CD4-positive, alpha-beta memory T cell (primary cell): ENCODE results near the gene CPD. TPM values are rescaled to one million over a fixed set of nuclear protein-coding genes. Genes with fewer than 3 reads are reported as not detected.

ENCODE experiments used
- CTCF ChIA-PET: fragments of 350-600 bp; sonication (Branson Sonifier 250); formaldehyde crosslinking; loops from one replicate; lab custom pipeline; 2021; ENCODE audit warnings: inconsistent platforms; ENCODE audit not compliant: partially characterized antibody; lab: Charles Lee
- POLR2A ChIA-PET: fragments of 350-600 bp; sonication (Branson Sonifier 250); formaldehyde crosslinking; loops from one replicate; lab custom pipeline; 2021; ENCODE audit not compliant: partially characterized antibody; lab: Charles Lee
- DNase-seq, 5 donors: peaks; one replicate each; pipeline versions ENCODE4 v3.0.0 to v3.0.0-alpha.2; 2020 to 2022; ENCODE audit warnings: mixed read lengths in 1 of 5
- H3K27ac ChIP-seq: one replicate; pipeline ENCODE4 v1.7.0; 2013; ENCODE audit warnings: low read depth, low read length
- H3K27me3 ChIP-seq: 2 replicates; pipeline ENCODE4 v1.7.0; 2013; ENCODE audit warnings: mild to moderate bottlenecking, low read length, moderate library complexity; ENCODE audit not compliant: insufficient read depth
- H3K36me3 ChIP-seq: 2 replicates; pipeline ENCODE4 v1.7.0; 2013; ENCODE audit warnings: mild to moderate bottlenecking, low read length, moderate library complexity; ENCODE audit not compliant: insufficient read depth
- H3K4me1 ChIP-seq: 2 replicates; pipeline ENCODE4 v1.7.0; 2013; ENCODE audit warnings: mild to moderate bottlenecking, low read length, moderate library complexity; ENCODE audit not compliant: insufficient read depth
- H3K4me3 ChIP-seq, 2 donors: one replicate each; pipeline ENCODE4 v1.7.0; 2013; ENCODE audit warnings: low read length in 2 of 2, mild to moderate bottlenecking in 1 of 2
- H3K9me3 ChIP-seq, 2 donors: one replicate each; pipeline ENCODE4 v1.7.0; 2013; ENCODE audit warnings: low read length in 2 of 2, control low read depth in 1 of 2; ENCODE audit not compliant: control insufficient read depth in 1 of 2
- H3K27ac Mint-ChIP-seq, 7 donors: one replicate each; pipeline ENCODE4 v1.8.0; 2020 to 2021; ENCODE audit warnings: mixed read lengths in 7 of 7, mild to moderate bottlenecking in 6 of 7, inconsistent platforms in 3 of 7, moderate library complexity in 3 of 7
- H3K27me3 Mint-ChIP-seq, 2 donors: one replicate each; pipeline ENCODE4 v1.8.0; 2020 to 2021; ENCODE audit warnings: mixed read lengths in 2 of 2
- H3K36me3 Mint-ChIP-seq, 2 donors: one replicate each; pipeline ENCODE4 v1.8.0; 2020 to 2021; ENCODE audit warnings: mixed read lengths in 2 of 2, inconsistent platforms in 1 of 2, mild to moderate bottlenecking in 1 of 2
- H3K4me1 Mint-ChIP-seq, 4 donors: one replicate each; pipeline ENCODE4 v1.8.0; 2020 to 2021; ENCODE audit warnings: mixed read lengths in 4 of 4, mild to moderate bottlenecking in 1 of 4
- H3K4me3 Mint-ChIP-seq, 8 donors: one replicate each; pipeline ENCODE4 v1.8.0; 2020 to 2021; ENCODE audit warnings: mixed read lengths in 8 of 8, mild to moderate bottlenecking in 7 of 8, moderate library complexity in 6 of 8, inconsistent platforms in 3 of 8
- H3K9me3 Mint-ChIP-seq, 8 donors: one replicate each; pipeline ENCODE4 v1.8.0; 2020 to 2021; ENCODE audit warnings: mixed read lengths in 8 of 8, mild to moderate bottlenecking in 5 of 8, inconsistent platforms in 3 of 8, moderate library complexity in 1 of 8
- intact Hi-C: fragments of 100-400 bp; cut with micrococcal nuclease; formaldehyde crosslinking; loops from one replicate; pipeline ENCODE4 v1.15.1; 2023
- polyA plus RNA-seq, 2 donors: library from polyadenylated mRNA; unstranded; fragments of 300-500 nt; fragmentation: Illumina TruSeq; gene quantifications; one replicate each; pipeline ENCODE4 v1.2.3, GENCODE V29; 2021
- total RNA-seq, 2 experiments: library from RNA; stranded (reverse); gene quantifications; one replicate each; pipeline ENCODE4 v1.2.3, GENCODE V29; 2021

CPD gene
- total and polyA plus RNA-seq, 4 experiments from 2014 or later: 15.6 to 24.6 (median 20.7) TPM

DNA sequence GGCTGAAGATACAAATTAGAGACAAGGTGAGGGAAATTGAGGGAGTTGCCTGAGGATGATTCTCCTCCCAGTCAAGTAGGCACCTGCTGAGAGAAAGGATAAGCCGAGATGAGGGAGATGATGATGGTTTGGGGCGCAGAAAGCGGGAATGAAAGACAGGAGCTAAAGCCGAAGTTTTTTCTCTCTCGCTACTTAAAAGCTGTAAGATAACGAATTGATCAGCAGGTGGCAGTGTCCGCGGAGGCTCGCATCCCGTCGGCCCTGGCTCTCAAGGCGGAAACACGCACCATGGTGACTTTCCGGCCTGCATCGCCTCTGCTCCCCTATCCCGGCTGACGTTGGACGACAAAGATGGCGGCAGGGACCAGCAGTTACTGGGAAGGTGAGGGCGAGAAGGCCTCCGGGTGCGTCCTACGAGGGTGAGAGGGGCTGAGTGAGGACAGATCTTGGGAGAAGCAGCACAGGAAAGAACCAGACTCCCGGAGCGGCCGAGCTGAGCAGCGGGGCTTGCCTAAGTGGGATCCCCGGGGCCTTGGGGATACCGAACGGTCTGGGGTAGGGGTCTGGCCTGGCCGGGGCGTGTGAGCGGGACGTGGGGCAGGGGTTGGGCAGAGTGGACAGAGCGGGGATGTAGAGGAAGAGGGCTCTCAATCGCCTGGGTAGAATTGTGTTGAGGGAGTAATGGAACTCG lies 98.5 kb downstream of the CPD start, which contains the start of gene GOSR1:
Gene GOSR1, plus strand, starts transcription at position 326 of the 691 bp plus-strand sequence. Its CDS starts 26 bp downstream, at position 352.
- CTCF ChIA-PET: interaction anchor here (0.6 to 2.9 kb wide), 20 partner anchors 9 to 740 kb away, joined by 3 to 28 read pairs (median 4); partner anchors contain the start of gene CPD
- peaks cover 0 to 2% of the 10 kb centered on the region in 2 donors for H3K27me3 Mint-ChIP-seq

GRCh38 chr17:30477774-30478115 lies 99.0 kb downstream of the CPD start:
- POLR2A ChIA-PET: interaction anchor here (0.6 to 2.3 kb wide), 6 partner anchors 8 to 347 kb away, joined by 3 to 10 read pairs (median 6); no protein-coding TSS in a partner anchor
- H3K27me3 ChIP-seq: peaks cover 4% of the 10 kb centered on the region
- Mint-ChIP-seq H3K27ac (peak overlapping the region; percentile 94 to 100 (median 98)), H3K4me3 (peak overlapping the region; percentile 92 to 99 (median 97)), H3K4me1 (peaks cover 21 to 46% (median 38%) of the 10 kb centered on the region in 4 donors), H3K36me3 (peaks cover 13 to 40% of the 10 kb centered on the region in 2 donors), H3K27me3 (peaks cover 0 to 2% of the 10 kb centered on the region in 2 donors), H3K9me3 (no peaks in the 10 kb centered on the region)
- intact Hi-C loops: loop anchor here (1.0 to 10.0 kb wide), 5 partner anchors 135 to 737 kb away; partner anchors contain the start of gene NSRP1
- H3K9me3 ChIP-seq: no peaks in the 10 kb centered on the region
- H3K4me3 ChIP-seq: peak overlapping the region; percentile 77 to 94
- H3K27ac ChIP-seq: peak overlapping the region; percentile 99
- DNase-seq: peak; percentile 24 to 62 (median 48)
- CTCF ChIA-PET: interaction anchor here (0.6 to 2.9 kb wide), 11 partner anchors 8 to 739 kb away, joined by 3 to 28 read pairs (median 5); no protein-coding TSS in a partner anchor
- peaks cover 5% of the 10 kb centered on the region for H3K36me3 ChIP-seq
- H3K4me1 ChIP-seq: peaks cover 20% of the 10 kb centered on the region

More for the DNA sequence above, 98.5 kb downstream of the CPD start, which contains the start of gene GOSR1:
- intact Hi-C loops: loop anchor here (1.0 to 10.0 kb wide), 5 partner anchors 135 to 738 kb away; partner anchors contain the start of gene NSRP1
- Histone ChIP-seq H3K4me1 (peaks cover 20% of the 10 kb centered on the region), H3K4me3 (peak within 1 kb of the TSS; percentile 77 to 94), H3K27ac (peak within 1 kb of the TSS; percentile 99), H3K9me3 (no peaks in the 10 kb centered on the region), H3K27me3 (peaks cover 4% of the 10 kb centered on the region), H3K36me3 (no peaks in the 10 kb centered on the region)
- Mint-ChIP-seq H3K27ac (peak within 1 kb of the TSS; percentile 94 to 100 (median 98)), H3K4me1 (peaks cover 20 to 45% (median 37%) of the 10 kb centered on the region in 4 donors), H3K4me3 (peak within 1 kb of the TSS; percentile 92 to 99 (median 97)), H3K36me3 (peaks cover 11 to 35% of the 10 kb centered on the region in 2 donors), H3K9me3 (no peaks in the 10 kb centered on the region)
- peak; percentile 87 to 94 (median 90) for DNase-seq
- POLR2A ChIA-PET: interaction anchor here (0.6 to 2.3 kb wide), 10 partner anchors 9 to 348 kb away, joined by 3 to 10 read pairs (median 6); partner anchors contain the start of gene CPD

DNA sequence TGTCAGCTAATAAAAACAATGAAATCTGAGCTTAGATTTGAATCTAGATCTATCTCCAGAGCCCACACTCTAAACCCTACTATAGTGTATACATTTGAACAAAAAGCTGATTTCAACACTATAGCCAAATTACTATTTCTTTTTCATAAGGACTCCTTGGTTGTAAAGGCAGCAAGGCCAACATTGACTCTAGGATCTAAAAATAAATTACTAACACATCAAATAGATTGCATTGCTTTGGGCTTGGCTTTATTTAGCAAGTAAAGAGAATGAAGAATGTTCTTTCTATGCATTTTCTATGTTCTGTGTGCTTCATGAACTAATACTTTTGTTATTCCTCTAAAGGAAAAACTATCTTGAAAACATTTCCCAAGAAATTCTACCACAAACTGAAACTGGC lies 103.8 kb downstream of the CPD start:
- Mint-ChIP-seq H3K36me3 (peaks cover 46 to 67% of the 10 kb centered on the region in 2 donors), H3K4me3 (no peak overlapping the region), H3K27me3 (no peaks in the 10 kb centered on the region), H3K9me3 (no peaks in the 10 kb centered on the region), H3K4me1 (peaks cover 17 to 35% (median 26%) of the 10 kb centered on the region in 4 donors), H3K27ac (peak overlapping the region in 2 of 7 donors; percentile 12 to 15)
- no peaks in the 10 kb centered on the region for H3K9me3 ChIP-seq
- no peak for DNase-seq
- POLR2A ChIA-PET: no interaction called here
- H3K36me3 ChIP-seq: peaks cover 42% of the 10 kb centered on the region
- H3K27ac ChIP-seq: no peak overlapping the region
- H3K4me1 ChIP-seq: peaks cover 14% of the 10 kb centered on the region
- no peak overlapping the region for H3K4me3 ChIP-seq
- intact Hi-C loops: no loop called here
- CTCF ChIA-PET: no interaction called here
- no peaks in the 10 kb centered on the region for H3K27me3 ChIP-seq

DNA sequence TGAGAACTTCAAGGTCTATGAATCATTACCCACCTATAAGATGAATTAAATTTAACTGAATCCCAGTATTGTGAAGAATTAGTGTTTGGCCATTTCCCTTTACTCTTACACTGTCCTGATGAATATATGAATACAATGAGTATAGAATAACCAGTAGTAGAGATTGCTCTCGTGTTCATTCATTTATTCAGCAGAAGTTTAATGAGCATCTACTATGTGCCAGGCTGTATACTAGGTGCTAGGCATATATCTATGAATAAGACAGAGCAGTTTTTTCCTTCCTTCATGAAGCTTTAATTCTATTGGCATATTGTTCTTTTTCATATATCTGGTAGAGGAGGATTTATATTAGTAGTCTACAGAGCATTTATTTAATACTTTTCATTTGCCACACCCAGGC lies 104.4 kb downstream of the CPD start:
- POLR2A ChIA-PET: no interaction called here
- Mint-ChIP-seq H3K36me3 (peaks cover 46 to 64% of the 10 kb centered on the region in 2 donors), H3K4me1 (peaks cover 11 to 29% (median 21%) of the 10 kb centered on the region in 4 donors), H3K4me3 (no peak overlapping the region), H3K27ac (peak overlapping the region in 3 of 7 donors; percentile 11 to 52 (median 12)), H3K9me3 (no peaks in the 10 kb centered on the region), H3K27me3 (no peaks in the 10 kb centered on the region)
- no peak overlapping the region for H3K4me3 ChIP-seq
- no peaks in the 10 kb centered on the region for H3K9me3 ChIP-seq
- peaks cover 10% of the 10 kb centered on the region for H3K4me1 ChIP-seq
- DNase-seq: no peak
- intact Hi-C loops: no loop called here
- no peak overlapping the region for H3K27ac ChIP-seq
- peaks cover 42% of the 10 kb centered on the region for H3K36me3 ChIP-seq
- H3K27me3 ChIP-seq: no peaks in the 10 kb centered on the region
- CTCF ChIA-PET: no interaction called here

- Mint-ChIP-seq H3K4me1 (peaks cover 6 to 15% (median 8%) of the 10 kb centered on the region in 4 donors), H3K27me3 (no peaks in the 10 kb centered on the region), H3K36me3 (peaks cover 69 to 84% of the 10 kb centered on the region in 2 donors), H3K4me3 (no peak overlapping the region), H3K9me3 (no peaks in the 10 kb centered on the region), H3K27ac (no peak overlapping the region)
- CTCF ChIA-PET: interaction anchor here (0.9 kb wide), 1 partner anchor 332 kb away, joined by 3 read pairs; no protein-coding TSS in a partner anchor
- DNase-seq: no peak
- Histone ChIP-seq H3K4me1 (no peaks in the 10 kb centered on the region), H3K27ac (no peak overlapping the region), H3K36me3 (peaks cover 71% of the 10 kb centered on the region), H3K4me3 (no peak overlapping the region), H3K27me3 (no peaks in the 10 kb centered on the region), H3K9me3 (no peaks in the 10 kb centered on the region)
- intact Hi-C loops: no loop called here
- POLR2A ChIA-PET: no interaction called here
Observed at GRCh38 chr17:30493780-30494179, 115.1 kb downstream of the CPD start.

- H3K27me3 Mint-ChIP-seq: no peaks in the 10 kb centered on the region
- no peaks in the 10 kb centered on the region for H3K9me3 Mint-ChIP-seq
- peak overlapping the region in 4 of 7 donors; percentile 54 to 88 (median 80) for H3K27ac Mint-ChIP-seq
- intact Hi-C loops: no loop called here
- DNase-seq: no peak
- peaks cover 66 to 83% of the 10 kb centered on the region in 2 donors for H3K36me3 Mint-ChIP-seq
- H3K9me3 ChIP-seq: no peaks in the 10 kb centered on the region
- no peaks in the 10 kb centered on the region for H3K4me1 ChIP-seq
- no peak overlapping the region for H3K4me3 Mint-ChIP-seq
- H3K27me3 ChIP-seq: no peaks in the 10 kb centered on the region
- POLR2A ChIA-PET: no interaction called here
- H3K4me1 Mint-ChIP-seq: peaks cover 13 to 21% (median 20%) of the 10 kb centered on the region in 4 donors
- CTCF ChIA-PET: no interaction called here
- H3K36me3 ChIP-seq: peaks cover 54% of the 10 kb centered on the region
- H3K4me3 ChIP-seq: no peak overlapping the region
- no peak overlapping the region for H3K27ac ChIP-seq
Observed at GRCh38 chr17:30495586-30495985, 116.9 kb downstream of the CPD start.

- no peaks in the 10 kb centered on the region for H3K4me1 ChIP-seq
- peaks cover 18 to 39% (median 28%) of the 10 kb centered on the region in 4 donors for H3K4me1 Mint-ChIP-seq
- H3K36me3 Mint-ChIP-seq: peaks cover 40 to 68% of the 10 kb centered on the region in 2 donors
- H3K4me3 ChIP-seq: no peak overlapping the region
- no peak overlapping the region for H3K4me3 Mint-ChIP-seq
- ChIA-PET POLR2A (no interaction called here), CTCF (no interaction called here)
- H3K27me3 ChIP-seq: no peaks in the 10 kb centered on the region
- H3K27ac Mint-ChIP-seq: no peak overlapping the region
- intact Hi-C loops: no loop called here
- no peak overlapping the region for H3K27ac ChIP-seq
- no peaks in the 10 kb centered on the region for H3K27me3 Mint-ChIP-seq
- no peaks in the 10 kb centered on the region for H3K9me3 Mint-ChIP-seq
- DNase-seq: no peak
- H3K36me3 ChIP-seq: peaks cover 8% of the 10 kb centered on the region
- H3K9me3 ChIP-seq: no peaks in the 10 kb centered on the region
Observed at GRCh38 chr17:30503558-30503957, 124.8 kb downstream of the CPD start.
